PC-3 (cell line): ENCODE data around the gene ORM2. TPM values are rescaled to one million over a fixed set of nuclear protein-coding genes. Genes with fewer than 3 reads are reported as not detected.

Experiments used
- ATAC-seq: fragments of 200-7000 bp; cut with Tn5 transposase; 2 replicates; pipeline ENCODE4 v1.9.1; 2020; ENCODE audit warnings: mild to moderate bottlenecking, moderate library complexity
- BruUV-seq: library from RNA; stranded (reverse); fragments of 400-500 nt; replicated peaks from 2 replicates; lab custom pipeline; 2021; lab: Mats Ljungman, UMichigan
- CTCF ChIA-PET: fragments of 300-600 bp; sonication (Branson Sonifier 250); formaldehyde crosslinking; loops from one replicate; lab custom pipeline; 2022; ENCODE audit warnings: antibody characterized with exemption; lab: Charles Lee
- POLR2A ChIA-PET: fragments of 300-600 bp; sonication (Branson Sonifier 250); formaldehyde crosslinking; loops from one replicate; lab custom pipeline; 2022; ENCODE audit warnings: antibody characterized with exemption; ENCODE audit not compliant: unreplicated experiment; lab: Charles Lee
- DNase-seq: peaks from one replicate; pipeline ENCODE4 v3.0.0-alpha.2; 2015
- H2AFZ ChIP-seq: fragments of 300-600 bp; sonication (generic); 2 replicates; pipeline ENCODE4 v1.6.0; 2016; ENCODE audit warnings: antibody characterized with exemption, low read length
- H3F3A ChIP-seq: fragments of 300-600 bp; sonication (generic); one replicate; pipeline ENCODE4 v1.6.0; 2017; ENCODE audit warnings: antibody characterized with exemption, low read length, control low read depth, mild to moderate bottlenecking; ENCODE audit not compliant: unreplicated experiment
- H3K27ac ChIP-seq: fragments of 300-600 bp; sonication (generic); 2 replicates; pipeline ENCODE4 v1.5.1; 2016; ENCODE audit warnings: mild to moderate bottlenecking, low read length
- H3K27me3 ChIP-seq: fragments of 300-600 bp; sonication (generic); 2 replicates; pipeline ENCODE4 v1.6.1; 2016; ENCODE audit warnings: low read length, mixed read lengths
- H3K36me3 ChIP-seq: fragments of 300-600 bp; sonication (generic); 2 replicates; pipeline ENCODE4 v1.6.1; 2016; ENCODE audit warnings: low read depth, mixed run types, low read length, mixed read lengths
- H3K4me1 ChIP-seq: fragments of 300-600 bp; sonication (generic); 2 replicates; pipeline ENCODE4 v1.5.1; 2016; ENCODE audit warnings: low read length; ENCODE audit not compliant: insufficient read depth
- H3K4me2 ChIP-seq: fragments of 300-600 bp; sonication (generic); 2 replicates; pipeline ENCODE4 v1.6.0; 2016; ENCODE audit warnings: low read length
- H3K4me3 ChIP-seq: fragments of 300-600 bp; sonication (generic); 2 replicates; pipeline ENCODE4 v1.5.1; 2016; ENCODE audit warnings: mild to moderate bottlenecking, low read length, mixed read lengths
- H3K79me2 ChIP-seq: fragments of 300-600 bp; sonication (generic); 2 replicates; pipeline ENCODE4 v1.6.1; 2017; ENCODE audit warnings: low read length, mixed read lengths
- H3K9ac ChIP-seq: fragments of 300-600 bp; sonication (generic); 2 replicates; pipeline ENCODE4 v1.6.0; 2016; ENCODE audit warnings: mild to moderate bottlenecking, low read length
- H3K9me2 ChIP-seq: fragments of 300-600 bp; sonication (generic); replicated peaks from 2 replicates; pipeline ENCODE4 v1.6.1; 2016; ENCODE audit warnings: mixed run types, low read length, mixed read lengths
- H3K9me3 ChIP-seq: fragments of 300-600 bp; sonication (generic); 2 replicates; pipeline ENCODE4 v1.6.1; 2016; ENCODE audit warnings: low read length, mixed read lengths
- H4K20me1 ChIP-seq: fragments of 300-600 bp; sonication (generic); 2 replicates; pipeline ENCODE4 v1.6.1; 2016; ENCODE audit warnings: low read length, mixed read lengths
- EZH2 ChIP-seq: fragments of 300-600 bp; sonication (generic); IDR thresholded peaks from one replicate; pipeline ENCODE4 v1.6.1; 2017; ENCODE audit warnings: antibody characterized with exemption, mild to moderate bottlenecking, low read length; ENCODE audit not compliant: unreplicated experiment
- EZH2phosphoT487 ChIP-seq: fragments of 300-600 bp; sonication (generic); IDR thresholded peaks from 2 replicates; pipeline ENCODE4 v1.6.1; 2018; ENCODE audit warnings: mild to moderate bottlenecking, antibody characterized with exemption, low read length, borderline replicate concordance
- intact Hi-C: fragments of 100-400 bp; cut with micrococcal nuclease; formaldehyde crosslinking; loops from 2 replicates; pipeline ENCODE4 v1.9.0; 2023
- total RNA-seq: library from RNA; depleted of rRNA; stranded (reverse); fragments of >200 nt; gene quantifications from 2 replicates; pipeline ENCODE4 v1.2.3, GENCODE V29; 2014
- TF ChIP-seq, protein P1 (sequence below): fragments of 300-600 bp; sonication (generic); conservative IDR thresholded peaks from 2 replicates; pipeline ENCODE4 v1.5.1; 2017; ENCODE audit warnings: antibody characterized with exemption, low read depth, mild to moderate bottlenecking, low read length

The ORM2 gene
- total RNA-seq, 1 experiment from 2014 or later: not detected

- Histone ChIP-seq H3K27me3 (no peaks in the 10 kb centered on the region), H3K27ac (no peak overlapping the region), H3K4me3 (no peak overlapping the region), H2AFZ (no peak overlapping the region), H3K36me3 (no peaks in the 10 kb centered on the region), H3K9ac (no peak overlapping the region), H3K79me2 (no peaks in the 10 kb centered on the region), H3K4me1 (peaks cover 30% of the 10 kb centered on the region), H4K20me1 (no peaks in the 10 kb centered on the region), H3F3A (no peaks in the 10 kb centered on the region), H3K9me2 (no peaks in the 10 kb centered on the region), H3K9me3 (no peaks in the 10 kb centered on the region), H3K4me2 (no peak overlapping the region)
- CTCF ChIA-PET: no interaction called here
- POLR2A ChIA-PET: no interaction called here
- ATAC-seq: no peak
- DNase-seq: no peak
- TF ChIP-seq, protein P1, sequence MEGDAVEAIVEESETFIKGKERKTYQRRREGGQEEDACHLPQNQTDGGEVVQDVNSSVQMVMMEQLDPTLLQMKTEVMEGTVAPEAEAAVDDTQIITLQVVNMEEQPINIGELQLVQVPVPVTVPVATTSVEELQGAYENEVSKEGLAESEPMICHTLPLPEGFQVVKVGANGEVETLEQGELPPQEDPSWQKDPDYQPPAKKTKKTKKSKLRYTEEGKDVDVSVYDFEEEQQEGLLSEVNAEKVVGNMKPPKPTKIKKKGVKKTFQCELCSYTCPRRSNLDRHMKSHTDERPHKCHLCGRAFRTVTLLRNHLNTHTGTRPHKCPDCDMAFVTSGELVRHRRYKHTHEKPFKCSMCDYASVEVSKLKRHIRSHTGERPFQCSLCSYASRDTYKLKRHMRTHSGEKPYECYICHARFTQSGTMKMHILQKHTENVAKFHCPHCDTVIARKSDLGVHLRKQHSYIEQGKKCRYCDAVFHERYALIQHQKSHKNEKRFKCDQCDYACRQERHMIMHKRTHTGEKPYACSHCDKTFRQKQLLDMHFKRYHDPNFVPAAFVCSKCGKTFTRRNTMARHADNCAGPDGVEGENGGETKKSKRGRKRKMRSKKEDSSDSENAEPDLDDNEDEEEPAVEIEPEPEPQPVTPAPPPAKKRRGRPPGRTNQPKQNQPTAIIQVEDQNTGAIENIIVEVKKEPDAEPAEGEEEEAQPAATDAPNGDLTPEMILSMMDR: no peak
- TF ChIP-seq EZH2 (no peak), EZH2phosphoT487 (no peak)
- intact Hi-C loops: no loop called here
- no TSS peak for BruUV-seq
These were observed 31.9 kb downstream of the ORM2 start for GRCh38 chr9:114361542-114361941.

- intact Hi-C loops: no loop called here
- DNase-seq: no peak
These were observed 32.7 kb downstream of the ORM2 start for GRCh38 chr9:114362394-114362793.

GRCh38 chr9:114363424-114363823, 33.8 kb downstream of the ORM2 start:
- intact Hi-C loops: no loop called here
- Histone ChIP-seq H3F3A (no peaks in the 10 kb centered on the region), H3K9me2 (no peaks in the 10 kb centered on the region), H3K9ac (peak overlapping the region; percentile 35; the same call in 1 of the 2 replicates), H3K4me2 (peak overlapping the region; percentile 67; the same call in 1 of the 2 replicates), H2AFZ (no peak overlapping the region), H3K27ac (peak overlapping the region; percentile 98), H3K4me1 (peaks cover 41% of the 10 kb centered on the region), H3K36me3 (no peaks in the 10 kb centered on the region), H3K9me3 (no peaks in the 10 kb centered on the region), H3K27me3 (no peaks in the 10 kb centered on the region), H3K4me3 (no peak overlapping the region), H4K20me1 (no peaks in the 10 kb centered on the region), H3K79me2 (no peaks in the 10 kb centered on the region)
- DNase-seq: no peak
- ChIA-PET CTCF (no interaction called here), POLR2A (no interaction called here)
- TF ChIP-seq, protein P1: no peak
- no peak for TF ChIP-seq EZH2phosphoT487
- TF ChIP-seq EZH2: no peak
- no peak for ATAC-seq
- no TSS peak for BruUV-seq

More at GRCh38 chr9:114362394-114362793, 32.7 kb downstream of the ORM2 start:
- CTCF ChIA-PET: no interaction called here
- H3K27me3 ChIP-seq: no peaks in the 10 kb centered on the region
- no peaks in the 10 kb centered on the region for H3K9me2 ChIP-seq
- H3K9ac ChIP-seq: no peak overlapping the region
- no peaks in the 10 kb centered on the region for H3F3A ChIP-seq
- H2AFZ ChIP-seq: no peak overlapping the region
- no TSS peak for BruUV-seq
- H3K4me2 ChIP-seq: no peak overlapping the region
- H3K4me1 ChIP-seq: peaks cover 38% of the 10 kb centered on the region
- no peak overlapping the region for H3K27ac ChIP-seq
- no peaks in the 10 kb centered on the region for H3K9me3 ChIP-seq
- H4K20me1 ChIP-seq: no peaks in the 10 kb centered on the region
- no peak for ATAC-seq
- no peaks in the 10 kb centered on the region for H3K79me2 ChIP-seq
- no peak overlapping the region for H3K4me3 ChIP-seq
- no peak for TF ChIP-seq EZH2phosphoT487
- no peak for TF ChIP-seq EZH2
- TF ChIP-seq, protein P1: no peak
- H3K36me3 ChIP-seq: no peaks in the 10 kb centered on the region
- POLR2A ChIA-PET: no interaction called here
